ENCODE measurements around the gene LIPC.

DNA sequence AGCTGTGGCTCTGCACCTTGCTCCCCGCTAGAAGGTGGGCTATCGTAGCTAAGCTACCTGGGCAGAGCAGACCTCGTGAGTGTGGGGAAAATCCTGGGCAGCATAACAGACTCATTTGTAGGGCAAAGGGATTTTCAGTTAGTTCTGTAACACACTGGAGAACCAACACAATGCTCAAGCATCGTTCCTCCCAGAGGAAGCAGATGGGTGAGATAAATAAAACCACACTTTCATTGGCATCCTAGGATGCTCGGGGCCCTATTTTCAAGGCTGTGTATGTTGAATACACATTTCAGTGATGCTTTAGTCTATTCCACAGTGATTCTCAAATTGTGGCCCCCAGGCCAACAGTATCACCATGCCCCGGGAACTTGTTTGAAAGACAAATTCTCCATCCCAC, 20.0 kb downstream of the LIPC start:
- TF ChIP-seq, protein P1, sequence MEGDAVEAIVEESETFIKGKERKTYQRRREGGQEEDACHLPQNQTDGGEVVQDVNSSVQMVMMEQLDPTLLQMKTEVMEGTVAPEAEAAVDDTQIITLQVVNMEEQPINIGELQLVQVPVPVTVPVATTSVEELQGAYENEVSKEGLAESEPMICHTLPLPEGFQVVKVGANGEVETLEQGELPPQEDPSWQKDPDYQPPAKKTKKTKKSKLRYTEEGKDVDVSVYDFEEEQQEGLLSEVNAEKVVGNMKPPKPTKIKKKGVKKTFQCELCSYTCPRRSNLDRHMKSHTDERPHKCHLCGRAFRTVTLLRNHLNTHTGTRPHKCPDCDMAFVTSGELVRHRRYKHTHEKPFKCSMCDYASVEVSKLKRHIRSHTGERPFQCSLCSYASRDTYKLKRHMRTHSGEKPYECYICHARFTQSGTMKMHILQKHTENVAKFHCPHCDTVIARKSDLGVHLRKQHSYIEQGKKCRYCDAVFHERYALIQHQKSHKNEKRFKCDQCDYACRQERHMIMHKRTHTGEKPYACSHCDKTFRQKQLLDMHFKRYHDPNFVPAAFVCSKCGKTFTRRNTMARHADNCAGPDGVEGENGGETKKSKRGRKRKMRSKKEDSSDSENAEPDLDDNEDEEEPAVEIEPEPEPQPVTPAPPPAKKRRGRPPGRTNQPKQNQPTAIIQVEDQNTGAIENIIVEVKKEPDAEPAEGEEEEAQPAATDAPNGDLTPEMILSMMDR (conservative IDR thresholded peaks at IDR 0.05; ENCODE audit: low read depth, low read length), result no peak
- no peak for TF ChIP-seq EZH2 (IDR thresholded peaks at IDR 0.05; ENCODE audit: borderline replicate concordance, low read depth, low read length, poor library complexity, severe bottlenecking)

Measured in A673 (cell line).